GM13976 (cell line): Measurements from ENCODE around the gene RNF220.

ENCODE experiments used
- DNase-seq: peaks from one replicate; pipeline ENCODE4 v3.0.0; 2012; ENCODE audit warnings: low spot score
- in situ Hi-C: fragments of 300-500 bp; cut with MboI; formaldehyde crosslinking; loops from one replicate; pipeline ENCODE4 v1.12.0; 2022; ENCODE audit warnings: low sequenced_read_pairs, mixed read lengths, inconsistent platforms; ENCODE audit not compliant: unreplicated experiment
- TF ChIP-seq, protein P1 (sequence below): IDR thresholded peaks from 2 replicates; pipeline ENCODE4 v1.5.1; 2012; ENCODE audit warnings: borderline replicate concordance, mild to moderate bottlenecking; ENCODE audit not compliant: insufficient read depth; ENCODE audit errors: extremely low read depth, missing control alignments, control extremely low read depth

RNF220 gene

DNA sequence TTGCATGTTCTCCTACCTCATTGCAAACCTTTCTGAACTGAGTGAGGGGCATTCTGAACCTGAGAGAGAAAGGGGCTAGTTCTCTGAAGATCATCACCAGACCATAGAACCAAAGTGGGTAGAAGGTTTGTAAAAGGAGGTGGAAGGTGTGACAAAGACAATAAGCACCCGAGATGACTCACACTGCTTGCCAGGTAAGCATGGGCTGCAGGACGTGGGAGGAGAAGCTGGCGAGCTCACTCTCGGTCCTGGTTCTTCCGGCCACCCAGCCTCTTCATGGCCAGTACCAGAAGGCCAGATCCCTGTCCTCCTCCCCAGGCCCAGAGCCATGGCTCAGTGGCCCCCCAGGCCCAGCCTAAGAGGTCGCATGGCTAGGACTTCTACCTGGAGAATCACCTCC, 140.9 kb downstream of the RNF220 start:
- in situ Hi-C loops, result no loop called here
- DNase-seq, result no peak
- TF ChIP-seq, protein P1, sequence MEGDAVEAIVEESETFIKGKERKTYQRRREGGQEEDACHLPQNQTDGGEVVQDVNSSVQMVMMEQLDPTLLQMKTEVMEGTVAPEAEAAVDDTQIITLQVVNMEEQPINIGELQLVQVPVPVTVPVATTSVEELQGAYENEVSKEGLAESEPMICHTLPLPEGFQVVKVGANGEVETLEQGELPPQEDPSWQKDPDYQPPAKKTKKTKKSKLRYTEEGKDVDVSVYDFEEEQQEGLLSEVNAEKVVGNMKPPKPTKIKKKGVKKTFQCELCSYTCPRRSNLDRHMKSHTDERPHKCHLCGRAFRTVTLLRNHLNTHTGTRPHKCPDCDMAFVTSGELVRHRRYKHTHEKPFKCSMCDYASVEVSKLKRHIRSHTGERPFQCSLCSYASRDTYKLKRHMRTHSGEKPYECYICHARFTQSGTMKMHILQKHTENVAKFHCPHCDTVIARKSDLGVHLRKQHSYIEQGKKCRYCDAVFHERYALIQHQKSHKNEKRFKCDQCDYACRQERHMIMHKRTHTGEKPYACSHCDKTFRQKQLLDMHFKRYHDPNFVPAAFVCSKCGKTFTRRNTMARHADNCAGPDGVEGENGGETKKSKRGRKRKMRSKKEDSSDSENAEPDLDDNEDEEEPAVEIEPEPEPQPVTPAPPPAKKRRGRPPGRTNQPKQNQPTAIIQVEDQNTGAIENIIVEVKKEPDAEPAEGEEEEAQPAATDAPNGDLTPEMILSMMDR, result no peak

DNA sequence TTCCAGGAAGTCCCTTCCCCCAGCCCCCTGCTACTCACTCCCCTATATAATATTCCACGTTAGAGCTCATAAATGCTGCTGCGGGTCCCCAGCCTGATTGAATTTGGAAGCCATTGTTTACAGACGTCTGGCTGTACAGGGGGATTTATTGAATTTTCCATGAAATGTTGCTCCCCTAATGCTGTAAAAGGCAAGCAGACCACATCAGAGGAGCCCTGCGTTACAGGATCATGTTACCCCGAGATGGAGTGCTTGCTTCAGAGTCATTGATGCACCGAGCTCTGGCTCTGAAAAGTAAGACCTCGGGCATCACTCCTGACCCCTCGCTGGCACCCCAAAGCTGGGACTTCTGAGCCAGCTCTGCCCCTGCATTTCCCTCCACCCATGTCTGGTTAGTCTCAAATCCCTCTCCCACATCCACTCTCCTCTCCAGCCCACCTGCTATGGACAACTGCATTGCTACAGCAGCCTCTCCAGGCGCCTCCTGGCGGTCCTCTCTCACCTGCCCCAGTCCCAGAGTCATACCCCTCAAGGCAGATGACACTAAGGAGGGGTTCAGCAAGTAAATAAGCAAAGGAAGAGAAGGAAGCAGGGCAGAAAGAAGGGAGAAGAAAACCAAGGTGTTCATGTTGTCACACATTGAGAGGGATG, 141.5 kb downstream of the RNF220 start:
- TF ChIP-seq, protein P1, result no peak
- no peak for DNase-seq
- in situ Hi-C loops, result no loop called here

DNA sequence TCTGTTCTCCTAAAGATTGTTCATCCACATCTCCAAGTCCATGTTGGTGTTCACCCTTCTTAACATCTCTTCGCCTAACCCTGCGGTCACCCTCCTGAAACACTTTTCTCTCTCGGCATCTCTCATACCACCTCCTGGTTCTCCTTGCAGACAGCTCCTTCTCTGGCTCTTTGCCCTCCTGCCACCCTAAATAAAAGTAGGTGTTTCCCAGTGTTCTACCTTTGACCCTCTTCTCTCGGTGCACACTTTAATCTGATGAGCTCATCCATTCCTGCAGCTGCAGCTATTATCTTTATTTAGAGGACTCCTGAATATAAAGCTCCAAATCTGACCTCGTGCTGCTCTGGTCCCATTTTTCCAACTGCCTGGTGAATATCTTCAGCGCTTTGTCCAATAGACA, 142.3 kb downstream of the RNF220 start:
- in situ Hi-C loops, result no loop called here
- TF ChIP-seq, protein P1, result no peak
- no peak for DNase-seq

DNA sequence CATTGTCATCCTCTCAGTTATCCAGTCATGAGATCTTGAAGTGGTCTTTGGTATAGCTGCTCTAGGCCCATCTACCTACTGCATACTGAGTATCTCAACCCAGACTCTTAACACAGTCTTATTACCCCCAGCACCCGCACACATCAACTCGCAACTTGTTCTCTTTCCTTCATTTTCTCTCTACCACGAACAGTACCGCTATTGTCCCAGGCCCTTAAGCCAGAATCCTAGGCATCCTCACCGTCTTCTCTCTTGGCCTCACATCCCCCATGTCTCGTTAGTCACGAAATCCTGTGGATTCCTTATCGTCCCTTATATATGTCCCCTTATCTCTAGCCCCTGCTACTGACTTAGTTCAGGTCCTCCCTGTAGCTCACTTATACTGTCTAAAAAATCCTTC, 142.8 kb downstream of the RNF220 start:
- DNase-seq, result no peak

DNA sequence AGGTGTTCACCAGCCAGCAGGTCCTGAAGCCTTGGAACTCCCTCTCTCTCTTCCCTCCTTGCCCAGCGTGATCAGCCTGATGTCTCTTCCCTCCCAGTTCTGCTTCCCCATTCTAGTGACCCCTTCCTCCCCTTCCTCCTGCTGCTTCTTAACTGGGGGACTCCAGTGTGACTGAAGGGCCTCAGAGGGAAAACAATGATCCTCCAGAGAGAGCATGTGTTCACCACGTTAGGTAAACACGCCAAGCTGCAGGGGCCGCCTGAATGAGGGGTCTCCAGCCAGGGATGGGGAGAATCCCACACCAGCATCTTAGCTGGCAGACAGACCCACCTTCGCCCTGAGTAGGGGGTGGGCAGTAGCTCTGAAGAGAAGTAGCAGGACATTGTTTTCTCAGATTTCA, 144.5 kb downstream of the RNF220 start:
- no peak for DNase-seq
- in situ Hi-C loops, result no loop called here
- TF ChIP-seq, protein P1, result no peak

More for the DNA sequence above, 142.8 kb downstream of the RNF220 start:
- in situ Hi-C loops, result no loop called here
- TF ChIP-seq, protein P1, result no peak

DNA sequence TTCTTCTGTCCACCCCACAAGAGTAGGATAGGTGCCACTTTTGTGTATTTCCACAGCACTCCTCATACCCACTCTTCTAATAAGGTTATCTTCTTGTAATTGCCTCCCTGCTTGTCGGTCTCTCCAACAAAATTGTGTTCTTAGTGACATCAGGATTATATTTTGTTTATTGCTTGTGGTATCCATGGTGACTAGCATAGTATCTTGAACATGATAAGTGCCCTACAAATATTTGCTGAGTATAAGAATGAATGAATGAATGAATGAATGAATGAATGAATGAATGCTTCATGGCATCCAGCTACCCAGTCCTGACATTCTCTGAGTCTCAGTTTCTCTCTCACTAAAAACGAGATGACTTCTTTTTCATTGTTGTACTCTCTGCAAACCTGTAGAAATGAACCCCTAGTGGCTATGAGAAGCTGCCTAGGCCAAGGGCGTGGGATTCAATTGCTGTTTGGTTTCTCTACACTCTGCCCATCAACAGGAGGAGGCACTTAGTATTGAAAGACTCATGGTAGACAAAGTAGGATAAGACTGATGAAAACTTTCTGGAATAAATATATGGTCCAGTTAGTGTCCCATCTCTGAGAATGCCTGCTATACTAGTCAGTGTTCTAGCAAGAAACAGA, 148.2 kb downstream of the RNF220 start:
- DNase-seq, result no peak
- TF ChIP-seq, protein P1, result no peak
- in situ Hi-C loops, result no loop called here
